ENCODE measurements around the gene MARK2.
A peak's percentile ranks its signal among the peaks of the same experiment; 100 is the strongest.

Gene MARK2

DNA sequence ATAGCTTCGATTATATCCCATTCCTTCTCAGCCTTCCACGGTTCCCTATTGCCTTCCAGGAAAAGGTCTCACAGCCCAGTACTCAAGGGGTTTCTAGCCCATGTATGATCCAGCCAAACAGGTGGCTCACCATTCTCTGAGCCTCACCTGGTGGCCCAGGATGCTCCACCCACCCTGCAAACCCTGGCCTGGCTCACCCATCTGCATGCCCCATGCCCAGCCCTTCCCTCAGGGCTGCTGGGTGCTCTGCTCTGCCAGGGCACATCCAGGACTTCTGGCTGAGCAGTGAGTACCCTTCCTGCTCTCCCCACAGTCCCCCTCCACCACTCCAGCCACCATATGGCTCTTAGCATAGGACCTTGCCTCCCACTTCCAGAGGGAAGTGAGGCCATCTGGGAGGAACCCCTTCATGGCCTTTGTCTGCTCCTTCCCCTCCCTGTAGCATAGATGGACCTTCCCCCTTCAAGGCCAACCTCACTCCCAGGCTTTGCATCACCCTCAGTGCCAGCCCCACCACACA, 83.8 kb downstream of the MARK2 start:
- Mint-ChIP-seq H3K27ac (no peak overlapping the region), H3K9me3 (no peaks in the 10 kb centered on the region), H3K4me3 (no peak overlapping the region), H3K36me3 (ENCODE audit: low read depth) (no peaks in the 10 kb centered on the region), H3K27me3 (peaks cover 5% of the 10 kb centered on the region), H3K4me1 (ENCODE audit: low read depth) (peaks cover 7% of the 10 kb centered on the region)

DNA sequence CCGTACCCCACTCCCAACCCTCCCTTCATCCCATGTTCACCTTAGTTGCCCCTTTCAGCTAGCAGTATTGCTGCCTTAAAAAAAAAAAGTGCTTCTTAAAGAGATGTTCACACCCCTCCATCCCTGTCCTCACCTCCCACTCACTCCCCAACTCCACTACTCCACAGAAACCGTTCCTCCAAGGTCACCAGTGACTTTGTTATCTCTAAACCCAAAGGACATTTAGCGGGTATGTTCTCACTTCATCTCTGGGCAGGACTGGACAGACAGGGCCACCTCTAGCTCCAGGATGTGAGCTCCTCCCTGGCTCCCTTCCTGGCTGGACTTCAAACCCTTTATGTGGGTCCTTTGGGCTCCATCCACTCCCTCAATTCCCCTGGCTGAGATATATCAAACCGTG, 84.4 kb downstream of the MARK2 start:
- Mint-ChIP-seq H3K27me3 (peaks cover 5% of the 10 kb centered on the region), H3K4me3 (no peak overlapping the region), H3K9me3 (no peaks in the 10 kb centered on the region), H3K36me3 (ENCODE audit: low read depth) (no peaks in the 10 kb centered on the region), H3K27ac (no peak overlapping the region), H3K4me1 (ENCODE audit: low read depth) (peaks cover 6% of the 10 kb centered on the region)

DNA sequence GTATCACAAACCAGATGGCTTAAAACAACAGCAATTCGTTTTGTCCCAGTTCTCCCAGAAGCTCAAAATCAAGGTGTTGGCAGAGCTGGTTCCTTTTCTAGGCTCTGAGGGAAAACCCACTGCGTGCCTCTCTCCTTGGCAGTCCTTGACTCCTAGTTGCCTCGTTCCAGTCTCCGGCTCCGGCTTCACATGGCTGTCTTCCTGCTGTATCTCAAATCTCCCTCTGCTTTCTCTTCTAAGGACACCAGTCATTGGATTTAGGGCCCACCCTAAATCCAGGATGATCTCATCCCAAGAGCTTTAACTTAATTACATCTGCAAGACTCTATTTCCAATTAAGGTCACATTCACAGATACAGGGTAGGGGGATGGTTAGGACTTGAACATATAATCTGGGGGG, 90.7 kb downstream of the MARK2 start:
- H3K9me3 Mint-ChIP-seq, result no peaks in the 10 kb centered on the region
- H3K4me1 Mint-ChIP-seq (ENCODE audit: low read depth), result no peaks in the 10 kb centered on the region
- no peaks in the 10 kb centered on the region for H3K36me3 Mint-ChIP-seq (ENCODE audit: low read depth)
- H3K27me3 Mint-ChIP-seq, result peaks cover 3% of the 10 kb centered on the region
- H3K27ac Mint-ChIP-seq, result no peak overlapping the region
- H3K4me3 Mint-ChIP-seq, result no peak overlapping the region

DNA sequence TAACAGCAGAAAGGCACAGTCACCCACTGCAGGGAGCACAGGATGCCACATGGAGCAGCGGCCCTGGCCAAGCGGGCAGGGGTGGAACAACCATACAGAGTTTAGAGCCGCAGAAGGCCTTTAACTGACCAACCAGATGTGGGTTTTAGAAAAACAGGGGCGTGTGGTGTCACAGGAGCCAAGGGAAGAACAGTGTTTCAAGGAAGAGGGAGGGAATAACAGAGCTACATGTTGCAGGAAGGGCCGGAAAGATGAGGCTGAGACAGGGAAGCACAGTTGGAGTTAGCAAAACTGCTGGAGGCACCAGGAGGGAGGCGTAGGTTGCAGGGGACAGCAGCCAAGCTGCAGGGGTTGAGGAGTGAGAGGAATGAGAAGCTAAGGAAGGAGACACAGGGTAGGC, 92.1 kb downstream of the MARK2 start:
- Mint-ChIP-seq H3K27me3 (peaks cover 3% of the 10 kb centered on the region), H3K9me3 (no peaks in the 10 kb centered on the region), H3K4me1 (ENCODE audit: low read depth) (no peaks in the 10 kb centered on the region), H3K36me3 (ENCODE audit: low read depth) (no peaks in the 10 kb centered on the region), H3K27ac (no peak overlapping the region), H3K4me3 (no peak overlapping the region)

DNA sequence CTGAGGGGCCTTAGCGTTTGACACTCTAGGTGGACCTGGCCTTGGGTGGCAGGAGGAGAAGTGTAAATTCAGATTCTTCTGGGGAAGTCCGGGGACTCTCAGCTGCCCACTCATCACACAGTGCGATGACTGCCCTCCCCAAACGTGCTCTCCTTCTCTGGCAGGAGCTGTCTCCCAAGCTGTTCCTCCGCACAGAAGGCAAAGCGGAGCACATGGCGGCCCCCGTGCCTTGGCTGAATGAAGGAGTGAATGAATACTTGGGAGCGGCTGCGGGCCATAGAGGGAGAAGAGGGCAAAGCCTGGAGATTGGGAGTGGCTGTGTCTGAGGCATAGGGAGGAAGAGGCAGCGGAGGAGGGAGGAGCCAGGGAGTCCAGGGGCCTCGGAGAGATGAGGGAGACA, 93.0 kb downstream of the MARK2 start:
- H3K4me3 Mint-ChIP-seq, result no peak overlapping the region
- H3K27ac Mint-ChIP-seq, result no peak overlapping the region
- peaks cover 3% of the 10 kb centered on the region for H3K27me3 Mint-ChIP-seq

DNA sequence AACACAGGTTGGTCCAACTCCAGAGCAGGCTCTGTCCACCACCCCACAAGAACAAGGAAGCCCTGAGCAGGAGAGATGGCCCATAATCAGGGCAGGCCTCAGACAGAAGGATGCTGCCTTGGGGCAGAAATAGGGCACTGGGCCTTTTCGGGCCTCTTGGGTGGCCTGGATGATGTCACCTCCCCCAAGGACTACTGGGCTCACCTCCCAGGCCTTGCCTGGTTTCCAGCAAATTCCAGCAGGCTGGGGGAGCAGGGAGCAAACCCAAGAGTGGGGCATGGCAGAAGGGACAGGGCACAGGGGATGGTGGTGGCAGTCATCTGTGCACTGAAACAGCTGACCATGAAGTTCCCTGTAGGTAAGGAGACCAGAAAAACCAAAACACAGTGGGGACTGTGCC, 94.5 kb downstream of the MARK2 start:
- H3K4me1 Mint-ChIP-seq (ENCODE audit: low read depth), result peaks cover 10% of the 10 kb centered on the region
- no peak overlapping the region for H3K4me3 Mint-ChIP-seq
- H3K9me3 Mint-ChIP-seq, result no peaks in the 10 kb centered on the region
- H3K36me3 Mint-ChIP-seq (ENCODE audit: low read depth), result no peaks in the 10 kb centered on the region
- H3K27me3 Mint-ChIP-seq, result peaks cover 3% of the 10 kb centered on the region
- no peak overlapping the region for H3K27ac Mint-ChIP-seq

More for the DNA sequence above, 93.0 kb downstream of the MARK2 start:
- H3K4me1 Mint-ChIP-seq (ENCODE audit: low read depth), result no peaks in the 10 kb centered on the region
- no peaks in the 10 kb centered on the region for H3K9me3 Mint-ChIP-seq
- H3K36me3 Mint-ChIP-seq (ENCODE audit: low read depth), result no peaks in the 10 kb centered on the region

DNA sequence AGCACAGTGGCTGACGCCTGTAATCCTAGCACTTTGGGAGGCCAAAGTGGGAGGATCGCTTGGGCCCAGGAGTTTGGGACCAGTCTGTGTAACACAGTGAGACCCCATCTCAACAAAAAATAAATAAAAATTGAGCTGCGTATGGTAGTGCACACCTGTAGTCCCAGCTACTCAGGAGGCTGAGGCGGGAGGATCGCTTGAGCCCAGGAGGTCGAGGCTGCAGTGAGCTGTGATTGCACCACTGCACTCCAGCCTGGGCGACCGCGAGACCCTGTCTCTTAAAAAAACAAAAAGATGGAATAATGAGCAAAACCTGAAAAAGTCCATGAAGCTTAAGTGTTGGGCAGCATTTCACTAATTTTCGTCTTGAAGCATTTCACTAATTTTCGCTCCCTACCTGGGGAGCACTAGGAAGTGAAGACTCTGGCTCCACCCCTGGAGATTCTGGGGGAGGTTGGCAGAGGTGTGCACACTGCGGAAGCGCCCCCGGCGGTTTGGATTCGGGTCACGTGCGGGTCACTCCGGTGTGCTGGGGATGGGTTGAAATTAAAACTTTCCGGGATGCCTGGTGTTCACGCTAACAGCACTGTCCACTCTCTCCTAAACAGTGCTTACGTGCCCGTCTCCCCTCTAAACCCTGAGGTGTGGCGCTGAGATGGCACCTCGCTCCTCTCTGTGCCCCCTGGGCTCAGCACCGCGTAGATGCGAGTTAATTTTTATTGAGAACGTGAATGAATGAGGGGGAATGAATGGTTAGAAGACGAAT, 99.0 kb downstream of the MARK2 start:
- no peaks in the 10 kb centered on the region for H3K27me3 Mint-ChIP-seq
- no peaks in the 10 kb centered on the region for H3K9me3 Mint-ChIP-seq
- H3K36me3 Mint-ChIP-seq (ENCODE audit: low read depth), result peaks cover 4% of the 10 kb centered on the region
- peak overlapping the region; percentile 91 for H3K27ac Mint-ChIP-seq
- peak overlapping the region; percentile 88 for H3K4me3 Mint-ChIP-seq
- peaks cover 26% of the 10 kb centered on the region for H3K4me1 Mint-ChIP-seq (ENCODE audit: low read depth)

DNA sequence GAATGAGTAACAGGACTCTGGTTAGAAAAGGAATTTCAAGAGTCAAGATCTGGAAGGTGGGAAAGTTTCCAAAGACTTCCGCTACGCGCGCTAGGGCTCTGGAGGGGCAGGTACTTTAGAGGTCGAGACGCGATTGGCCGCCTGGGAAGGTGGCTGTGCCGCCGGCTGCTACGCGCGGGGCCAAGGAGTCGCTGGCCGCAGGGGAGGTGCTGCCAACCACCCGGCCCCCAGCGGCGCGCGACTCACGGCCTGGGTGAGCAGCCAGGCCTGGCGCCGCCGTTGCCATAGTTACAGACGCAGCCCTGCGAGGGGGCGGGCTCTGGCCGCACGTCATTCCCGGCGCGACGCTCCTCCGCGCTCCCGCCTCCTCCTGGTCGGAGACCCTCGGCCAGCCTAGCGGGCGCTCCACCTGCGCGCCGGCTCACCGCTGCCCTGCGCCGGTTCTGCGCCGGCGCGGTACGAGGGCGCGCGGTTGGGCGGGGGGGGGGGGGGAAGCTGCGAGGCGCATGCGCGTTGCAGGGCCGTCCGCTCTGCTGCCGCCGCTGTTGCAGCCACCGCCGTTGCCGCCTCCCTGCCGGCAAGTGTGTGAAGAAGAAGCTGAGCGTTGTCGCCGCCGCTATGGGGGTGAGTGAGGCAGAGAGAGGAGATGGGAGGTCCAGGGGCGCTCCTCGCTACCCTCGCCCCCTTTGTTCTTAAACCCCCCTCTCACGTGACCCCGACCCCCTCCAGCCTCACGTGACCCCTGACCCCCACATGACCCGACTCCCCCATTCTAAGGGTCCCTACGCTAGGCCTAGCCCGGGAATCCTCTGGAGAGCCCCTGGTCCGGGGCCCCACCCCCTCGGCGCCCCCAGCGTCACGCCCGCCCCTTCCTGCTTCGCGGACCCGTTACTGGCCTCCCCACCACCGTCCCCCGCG, 99.8 kb downstream of the MARK2 start, which contains the start of gene NAA40:
TSS of gene NAA40 (plus strand) at position 524 of the 918 bp plus-strand sequence. CDS start at position 619, 95 bp downstream.
- peaks cover 26% of the 10 kb centered on the region for H3K4me1 Mint-ChIP-seq (ENCODE audit: low read depth)
- H3K9me3 Mint-ChIP-seq, result no peaks in the 10 kb centered on the region
- peaks cover 4% of the 10 kb centered on the region for H3K36me3 Mint-ChIP-seq (ENCODE audit: low read depth)

DNA sequence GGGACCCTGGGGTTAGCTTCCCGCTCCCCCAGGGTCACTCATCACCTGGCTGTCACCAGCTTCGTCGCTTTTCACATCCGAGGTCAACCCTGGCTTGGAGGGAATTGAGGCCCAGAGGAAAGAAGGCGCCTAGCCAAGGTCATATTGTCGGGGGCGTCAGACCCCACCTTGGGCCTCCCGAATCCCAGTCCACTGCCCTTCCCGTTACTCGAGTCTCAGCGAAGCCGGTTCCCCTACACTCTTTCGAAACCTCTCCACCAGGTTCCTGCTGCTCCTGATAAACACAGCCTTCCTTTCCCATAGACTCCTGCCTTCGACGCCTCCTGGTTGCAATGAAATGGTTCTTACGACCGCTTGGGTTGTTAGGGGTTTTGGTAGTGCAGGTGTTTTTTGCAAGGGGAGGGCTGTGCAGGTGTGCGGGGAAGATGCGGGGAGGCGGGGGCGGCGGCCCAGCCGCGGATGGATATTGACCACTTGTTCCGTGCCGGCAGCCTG, 100.5 kb downstream of the MARK2 start:
- peak overlapping the region; percentile 88 for H3K4me3 Mint-ChIP-seq
- peaks cover 26% of the 10 kb centered on the region for H3K4me1 Mint-ChIP-seq (ENCODE audit: low read depth)
- H3K36me3 Mint-ChIP-seq (ENCODE audit: low read depth), result peaks cover 4% of the 10 kb centered on the region
- H3K27me3 Mint-ChIP-seq, result no peaks in the 10 kb centered on the region
- peak overlapping the region; percentile 83 for H3K27ac Mint-ChIP-seq
- H3K9me3 Mint-ChIP-seq, result no peaks in the 10 kb centered on the region

More for the DNA sequence above, 99.8 kb downstream of the MARK2 start, which contains the start of gene NAA40:
- Mint-ChIP-seq H3K27me3 (no peaks in the 10 kb centered on the region), H3K27ac (peak within 1 kb of the TSS; percentile 91), H3K4me3 (peak within 1 kb of the TSS; percentile 88)

DNA sequence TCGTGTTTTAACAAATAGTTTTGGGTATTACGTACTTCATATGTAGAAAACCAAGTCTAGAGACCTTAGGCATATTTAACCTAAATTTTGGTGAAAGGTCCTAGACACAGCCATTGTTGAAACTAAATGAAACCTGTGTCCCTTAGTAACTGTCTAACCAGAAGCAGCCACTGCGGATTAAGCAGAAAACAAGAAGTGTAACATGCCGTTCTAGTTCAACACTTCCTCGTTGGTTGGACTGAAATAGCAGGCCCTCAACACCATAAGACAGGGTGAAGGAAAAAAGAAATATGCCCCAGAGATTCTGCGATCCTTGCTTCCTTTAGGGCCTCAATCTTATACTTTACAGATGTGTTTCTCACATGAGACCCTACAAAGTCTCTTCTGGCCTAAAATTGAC, 101.9 kb downstream of the MARK2 start:
- Mint-ChIP-seq H3K4me3 (peak overlapping the region; percentile 51), H3K27ac (no peak overlapping the region), H3K27me3 (no peaks in the 10 kb centered on the region), H3K36me3 (ENCODE audit: low read depth) (peaks cover 4% of the 10 kb centered on the region), H3K4me1 (ENCODE audit: low read depth) (peaks cover 26% of the 10 kb centered on the region), H3K9me3 (no peaks in the 10 kb centered on the region)

DNA sequence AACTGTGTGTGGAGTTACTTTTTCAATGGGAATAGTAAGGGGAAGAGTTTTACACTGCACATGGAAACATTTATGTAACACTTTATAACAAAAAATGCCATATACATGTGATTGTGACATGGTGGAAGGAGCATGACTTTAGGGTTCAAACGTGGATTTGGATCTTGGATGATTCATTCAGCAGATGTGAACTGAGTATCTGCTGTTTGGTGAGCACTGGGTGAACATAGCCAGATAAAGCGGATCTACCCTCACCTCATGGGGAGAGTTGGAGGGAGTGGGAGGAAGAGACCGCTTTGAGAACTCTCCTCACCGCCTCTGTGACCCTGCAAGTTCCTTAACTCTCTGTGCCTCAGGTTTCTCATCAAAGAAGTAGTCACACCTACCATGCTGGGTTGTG, 103.0 kb downstream of the MARK2 start:
- no peaks in the 10 kb centered on the region for H3K27me3 Mint-ChIP-seq
- peaks cover 26% of the 10 kb centered on the region for H3K4me1 Mint-ChIP-seq (ENCODE audit: low read depth)
- H3K36me3 Mint-ChIP-seq (ENCODE audit: low read depth), result peaks cover 8% of the 10 kb centered on the region
- no peak overlapping the region for H3K4me3 Mint-ChIP-seq
- H3K9me3 Mint-ChIP-seq, result no peaks in the 10 kb centered on the region
- H3K27ac Mint-ChIP-seq, result no peak overlapping the region

DNA sequence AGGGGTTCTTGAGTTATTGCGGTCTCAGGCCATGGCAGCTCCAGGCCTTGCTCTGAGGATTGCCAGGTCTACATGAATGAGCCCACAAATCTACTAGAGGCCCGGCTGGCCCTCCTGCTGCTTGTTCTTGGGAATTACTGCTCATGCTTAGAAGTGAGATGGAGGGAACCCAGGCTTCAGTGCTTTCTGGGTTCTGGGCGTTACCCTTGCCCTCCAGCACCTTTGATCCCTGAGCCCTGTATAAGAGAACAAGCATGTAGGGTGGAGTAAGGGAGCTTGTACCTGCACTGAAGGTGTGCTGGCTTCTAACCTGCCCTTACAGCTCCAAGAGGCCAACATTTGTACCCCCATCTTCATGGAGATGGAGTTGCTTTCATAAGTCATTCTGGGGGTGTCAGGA, 103.9 kb downstream of the MARK2 start:
- H3K36me3 Mint-ChIP-seq (ENCODE audit: low read depth), result peaks cover 13% of the 10 kb centered on the region
- no peaks in the 10 kb centered on the region for H3K27me3 Mint-ChIP-seq
- peaks cover 22% of the 10 kb centered on the region for H3K4me1 Mint-ChIP-seq (ENCODE audit: low read depth)
- no peak overlapping the region for H3K4me3 Mint-ChIP-seq
- H3K9me3 Mint-ChIP-seq, result no peaks in the 10 kb centered on the region
- H3K27ac Mint-ChIP-seq, result no peak overlapping the region

DNA sequence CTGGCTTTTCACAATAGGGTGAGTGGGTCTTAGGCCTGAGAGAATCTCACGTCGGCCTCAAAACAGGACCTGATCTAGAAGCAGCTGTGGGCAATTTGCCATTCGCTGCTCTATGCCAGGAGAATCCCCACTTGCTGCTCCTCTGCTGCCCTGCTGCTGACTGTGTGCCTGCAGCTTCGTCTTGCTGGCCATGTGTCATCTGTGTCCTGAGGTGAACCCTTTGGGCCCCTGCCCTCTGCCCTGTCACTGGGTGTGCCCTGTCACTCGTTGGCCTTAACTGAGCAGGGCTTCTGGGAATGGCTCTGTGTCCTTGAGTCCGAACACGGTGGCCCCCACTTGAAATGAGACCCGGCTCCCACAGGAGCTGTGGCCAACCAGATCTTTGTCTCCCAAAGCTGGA, 106.1 kb downstream of the MARK2 start:
- Mint-ChIP-seq H3K27me3 (no peaks in the 10 kb centered on the region), H3K4me3 (no peak overlapping the region)

DNA sequence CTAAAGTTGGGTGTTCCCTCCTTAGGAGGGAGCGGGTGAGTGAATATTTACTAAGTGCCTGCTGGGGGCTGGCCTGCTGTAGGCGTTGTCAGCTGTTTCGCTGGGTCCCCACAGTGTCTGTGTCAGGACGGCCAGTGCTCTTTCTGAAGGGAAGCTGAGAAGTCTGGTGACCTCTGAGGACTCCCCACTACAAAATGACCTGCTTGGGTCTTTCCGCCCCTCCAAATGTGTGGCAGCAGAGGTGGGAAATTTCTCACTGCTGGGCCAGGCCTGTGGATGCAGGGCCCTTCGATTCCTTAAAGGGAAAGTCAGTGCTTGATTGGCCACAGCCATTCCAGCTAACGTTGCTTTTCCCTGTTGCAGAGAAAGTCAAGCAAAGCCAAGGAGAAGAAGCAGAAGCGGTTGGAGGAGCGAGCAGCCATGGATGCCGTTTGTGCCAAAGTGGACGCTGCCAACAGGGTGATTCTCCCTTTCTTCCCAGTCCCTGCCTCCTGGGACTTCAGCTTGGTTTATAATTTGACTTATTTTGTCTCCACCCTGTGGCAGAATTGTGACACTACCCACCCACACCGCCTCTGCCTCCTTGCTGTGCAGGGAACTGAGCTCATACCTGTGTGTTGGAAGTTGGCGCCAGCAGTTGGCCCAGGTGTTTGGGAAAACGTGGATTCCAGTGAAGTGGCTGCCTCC, 106.7 kb downstream of the MARK2 start:
- Mint-ChIP-seq H3K9me3 (no peaks in the 10 kb centered on the region), H3K4me1 (ENCODE audit: low read depth) (peaks cover 6% of the 10 kb centered on the region), H3K27ac (no peak overlapping the region), H3K36me3 (ENCODE audit: low read depth) (peaks cover 11% of the 10 kb centered on the region), H3K27me3 (no peaks in the 10 kb centered on the region), H3K4me3 (no peak overlapping the region)

More for the DNA sequence above, 106.1 kb downstream of the MARK2 start:
- Mint-ChIP-seq H3K4me1 (ENCODE audit: low read depth) (peaks cover 11% of the 10 kb centered on the region), H3K27ac (no peak overlapping the region), H3K36me3 (ENCODE audit: low read depth) (peaks cover 13% of the 10 kb centered on the region), H3K9me3 (no peaks in the 10 kb centered on the region)
